ENCODE results near the gene PRELID2.

The PRELID2 gene

GRCh38 chr5:145793574-145793973 lies 41.6 kb downstream of the PRELID2 start:
- DNase-seq, result no peak

DNA sequence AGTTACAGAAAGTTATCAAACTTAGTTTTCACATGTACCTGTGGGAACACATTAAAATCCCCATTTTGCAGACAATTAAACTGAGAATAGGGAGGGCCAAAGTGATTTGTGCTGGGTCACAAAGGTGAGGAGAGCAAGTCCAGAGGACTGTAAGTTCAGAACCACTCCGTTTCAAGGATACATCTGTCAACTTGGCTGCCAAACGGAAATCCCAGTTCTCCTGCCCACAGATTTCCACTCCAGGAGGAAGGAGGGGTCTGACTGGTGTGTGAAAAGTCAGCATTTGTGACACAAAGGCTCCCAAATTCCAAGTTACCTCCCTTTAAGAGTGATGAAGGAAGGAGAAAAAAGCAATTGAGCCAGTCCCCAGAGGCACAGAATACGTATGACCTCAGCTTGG lies 42.3 kb downstream of the PRELID2 start:
- no peak for DNase-seq

DNA sequence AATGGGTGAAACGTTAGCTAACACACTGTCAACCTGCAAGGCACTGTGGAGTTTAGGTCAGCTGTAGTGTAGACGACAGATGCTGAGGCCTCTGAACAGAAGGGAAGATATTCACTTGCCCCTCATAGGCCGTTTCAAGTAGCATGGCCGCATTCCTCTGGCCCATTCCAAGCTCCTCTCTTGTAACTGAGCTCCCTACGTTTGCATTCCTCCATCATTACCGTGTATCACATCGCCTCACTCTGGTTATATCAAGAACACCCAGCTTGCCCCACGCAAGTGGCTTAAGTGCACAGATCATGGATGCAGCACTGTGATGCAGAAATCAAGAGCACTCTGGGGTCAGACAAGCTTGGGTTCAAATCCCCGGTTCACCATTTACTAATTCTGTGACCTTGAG lies 43.3 kb downstream of the PRELID2 start:
- no peak for DNase-seq

DNA sequence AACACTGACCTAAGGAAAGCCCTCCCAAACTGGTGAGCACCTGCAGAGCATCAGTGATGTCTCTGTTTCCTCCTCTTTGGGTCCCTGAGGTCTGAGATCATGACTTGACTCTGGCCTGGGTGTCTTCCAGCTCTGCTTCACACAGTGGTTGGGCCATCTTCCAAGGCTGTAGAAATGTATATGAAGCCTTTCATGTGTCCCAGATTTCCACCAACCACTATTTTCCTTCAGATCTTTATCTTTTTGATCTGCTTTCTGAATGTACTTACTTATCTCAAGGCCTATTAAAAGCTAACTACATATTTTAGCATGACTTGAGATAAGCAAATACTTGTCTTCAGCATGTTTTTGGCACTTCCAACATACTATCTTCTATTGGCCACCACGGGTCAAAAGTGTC lies 47.1 kb downstream of the PRELID2 start:
- no peak for DNase-seq

DNA sequence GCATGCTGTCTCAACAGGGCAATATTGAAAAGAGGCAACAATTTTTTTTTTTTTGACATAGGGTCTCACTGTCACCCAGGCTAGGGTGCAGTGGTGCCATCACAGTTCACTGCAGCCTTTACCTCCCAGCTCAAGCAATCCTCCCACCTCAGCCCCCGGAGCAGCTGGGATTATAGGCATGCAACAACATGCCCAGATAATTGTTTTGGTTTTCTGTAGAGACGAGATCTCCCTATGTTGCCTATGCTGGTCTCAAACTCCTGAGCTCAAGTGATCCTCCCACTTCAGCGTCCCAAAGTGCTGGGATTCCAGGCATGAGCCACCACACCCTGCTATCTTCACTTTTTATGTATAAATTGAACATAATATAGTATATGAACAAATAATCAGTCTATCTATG lies 47.6 kb downstream of the PRELID2 start:
- DNase-seq, result no peak

DNA sequence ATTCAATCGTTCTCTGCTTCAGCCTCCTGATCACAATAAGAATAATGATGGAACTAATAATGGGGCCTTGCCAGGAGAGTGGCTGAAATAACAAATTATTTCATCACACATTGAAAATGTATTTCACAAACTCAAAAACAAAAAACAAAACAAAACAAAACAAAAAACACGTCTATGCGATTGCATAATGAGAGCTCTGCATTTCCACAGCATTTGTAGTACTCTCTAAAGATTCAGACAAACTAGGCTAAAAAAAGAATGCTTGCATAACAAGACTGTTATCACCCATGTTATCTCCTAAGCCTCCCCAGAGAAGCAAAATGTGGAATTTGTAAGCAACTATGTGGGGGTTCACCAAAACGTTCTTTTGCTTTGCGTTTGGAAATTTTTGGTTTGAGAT lies 48.1 kb downstream of the PRELID2 start:
- DNase-seq, result no peak

GRCh38 chr5:145780982-145781381 lies 54.2 kb downstream of the PRELID2 start:
- no peak for DNase-seq

- DNase-seq, result no peak
Observed at GRCh38 chr5:145778144-145778900, 56.8 kb downstream of the PRELID2 start.

- DNase-seq, result no peak
Observed at GRCh38 chr5:145777445-145778063, 57.6 kb downstream of the PRELID2 start.

DNA sequence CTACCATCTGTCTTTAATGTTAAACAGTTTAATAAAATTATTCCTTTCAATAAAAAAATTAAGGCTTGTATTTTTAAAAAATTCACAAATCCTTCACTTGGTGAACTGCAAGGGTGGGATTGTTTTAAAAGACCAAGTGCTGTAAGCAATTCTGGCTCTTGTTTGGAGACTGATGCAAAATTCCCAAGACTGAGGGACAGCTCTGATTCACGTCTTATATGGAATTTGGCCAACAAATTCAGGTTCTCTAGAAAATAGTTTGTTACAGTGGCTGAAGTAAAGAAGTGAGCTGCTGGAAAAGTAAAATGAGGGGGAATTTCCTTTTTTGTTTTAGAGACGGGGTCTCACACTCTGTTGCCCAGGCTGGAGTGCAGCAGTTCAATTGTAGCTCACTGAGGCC lies 58.3 kb downstream of the PRELID2 start:
- DNase-seq, result no peak

DNA sequence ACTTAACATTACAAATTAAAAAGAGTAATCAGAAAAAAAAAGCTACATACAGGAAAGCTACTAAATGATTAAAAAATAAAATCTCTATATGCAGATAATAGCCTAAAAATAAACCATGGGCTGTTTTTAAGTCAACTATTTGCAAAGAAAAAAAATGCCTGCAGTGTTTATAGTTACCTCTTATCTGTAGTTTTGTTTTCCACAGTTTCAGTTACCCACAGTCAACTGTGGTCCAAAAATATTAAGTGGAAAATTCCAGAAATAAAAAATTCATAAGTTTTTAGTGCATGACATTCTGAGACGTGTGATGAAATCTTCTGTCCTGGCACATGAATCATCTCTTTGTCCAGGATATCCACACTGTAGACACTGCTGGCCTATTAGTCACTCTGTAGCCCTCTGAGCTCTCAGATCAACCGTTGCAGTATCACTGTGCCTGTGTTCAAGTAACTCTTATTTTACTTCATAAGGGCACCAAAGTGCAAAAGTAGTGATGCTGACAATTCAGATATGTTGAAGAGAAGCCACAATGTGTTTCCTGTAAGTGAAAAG lies 59.2 kb downstream of the PRELID2 start:
- DNase-seq, result no peak

DNA sequence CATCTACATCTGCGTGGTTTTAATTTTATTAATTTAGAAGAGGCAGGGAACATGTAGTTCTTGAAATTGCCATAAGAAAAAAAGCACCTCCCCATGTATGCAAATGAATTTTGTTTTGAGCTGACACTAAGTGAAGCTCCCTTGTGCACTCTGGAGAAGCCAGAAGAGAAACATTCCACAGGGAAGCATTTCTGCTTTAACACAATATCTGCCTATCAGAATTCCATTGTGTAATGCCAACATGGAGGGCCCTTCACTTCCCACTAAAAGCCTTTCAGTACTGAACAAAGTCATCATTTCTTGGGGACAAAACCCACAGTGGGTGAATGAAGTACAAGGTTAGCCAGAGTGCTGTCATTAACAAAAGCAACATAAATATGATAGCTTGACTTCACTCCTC lies 59.7 kb downstream of the PRELID2 start:
- no peak for DNase-seq

- no peak for DNase-seq
Observed at GRCh38 chr5:145774442-145774841, 60.7 kb downstream of the PRELID2 start.

- DNase-seq, result no peak
Observed at GRCh38 chr5:145772466-145772865, 62.7 kb downstream of the PRELID2 start.

- DNase-seq, result no peak
Observed at GRCh38 chr5:145768863-145769262, 66.3 kb downstream of the PRELID2 start.

DNA sequence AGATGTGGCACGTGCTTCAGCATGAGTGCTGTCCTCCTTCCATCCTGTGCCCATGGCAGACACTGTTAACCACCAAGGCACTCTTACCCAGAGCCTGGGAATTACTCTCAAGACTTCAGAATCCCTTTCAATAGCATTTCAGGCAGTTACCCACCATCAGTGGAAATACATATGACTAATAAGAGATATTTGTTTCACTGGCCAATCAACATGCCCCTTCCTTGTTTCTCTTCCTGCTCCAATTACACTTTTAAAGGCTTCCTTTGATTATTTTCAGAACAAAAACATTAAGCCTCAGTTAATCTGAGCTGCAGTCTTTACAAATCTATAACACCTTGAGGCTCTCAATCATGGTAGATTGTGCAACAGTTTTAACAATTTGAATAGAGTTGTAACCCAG lies 70.8 kb downstream of the PRELID2 start:
- no peak for DNase-seq

DNA sequence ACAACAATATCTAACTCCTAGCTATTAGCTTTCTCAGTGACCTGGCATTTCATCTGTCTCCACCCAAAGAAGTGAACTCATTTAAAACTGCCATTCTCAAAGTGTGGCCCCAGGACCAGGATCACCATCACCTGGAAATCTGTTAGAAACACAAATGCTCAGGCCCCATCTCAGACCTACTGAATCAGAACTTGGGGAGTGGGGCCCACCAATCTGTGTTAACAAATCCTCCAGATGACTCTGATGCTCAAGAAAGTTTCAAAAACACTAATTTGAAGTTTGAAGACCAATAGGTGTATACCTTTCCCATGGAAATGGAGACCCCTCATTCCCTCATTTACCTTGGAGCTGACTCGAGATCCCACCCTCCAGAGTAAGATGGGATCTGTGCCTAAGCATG lies 72.3 kb downstream of the PRELID2 start:
- no peak for DNase-seq

- no peak for DNase-seq
Observed at GRCh38 chr5:145761254-145761653, 73.9 kb downstream of the PRELID2 start.

- DNase-seq, result no peak
Observed at GRCh38 chr5:145760660-145761059, 74.5 kb downstream of the PRELID2 start.

- DNase-seq, result no peak
Observed at GRCh38 chr5:145752947-145753346, 82.2 kb downstream of the PRELID2 start.

- no peak for DNase-seq
Observed at GRCh38 chr5:145752534-145752933, 82.6 kb downstream of the PRELID2 start.

GRCh38 chr5:145750199-145750598 lies 84.9 kb downstream of the PRELID2 start:
- no peak for DNase-seq

- no peak for DNase-seq
Observed at GRCh38 chr5:145743396-145744061, 91.6 kb downstream of the PRELID2 start.

- DNase-seq, result no peak
Observed at GRCh38 chr5:145739843-145740242, 95.3 kb downstream of the PRELID2 start.

All from NCI-H1436 treated with DMSO at 0.1 percent for 48 hours (cell line).